Lower lobe of right lung (tissue), 2 donors: ENCODE data around the gene TNFSF13B. TPM values are rescaled to one million over a fixed set of nuclear protein-coding genes. Genes with fewer than 3 reads are reported as not detected.

Experiments used
- ATAC-seq, 2 donors: fragments of 200-7000 bp; cut with Tn5 transposase; one replicate each; pipeline ENCODE4 v1.9.1; 2020 to 2022; ENCODE audit warnings: mild to moderate bottlenecking in 2 of 2, moderate library complexity in 2 of 2
- DNase-seq: peaks from one replicate; pipeline ENCODE4 v3.0.0-alpha.2; 2020
- H3K27ac ChIP-seq: fragments of 200-600 bp; one replicate; pipeline ENCODE4 v1.8.0; 2022
- H3K27me3 ChIP-seq: fragments of 200-600 bp; one replicate; pipeline ENCODE4 v1.8.0; 2022; ENCODE audit warnings: low read depth
- H3K36me3 ChIP-seq: fragments of 200-600 bp; one replicate; pipeline ENCODE4 v1.8.0; 2022; ENCODE audit warnings: mild to moderate bottlenecking
- H3K4me1 ChIP-seq: fragments of 200-600 bp; one replicate; pipeline ENCODE4 v1.8.0; 2022
- H3K4me3 ChIP-seq: fragments of 200-600 bp; one replicate; pipeline ENCODE4 v1.8.0; 2022; ENCODE audit warnings: mild to moderate bottlenecking
- H3K9me3 ChIP-seq: fragments of 200-600 bp; one replicate; pipeline ENCODE4 v1.8.0; 2022
- intact Hi-C: fragments of 100-400 bp; cut with DNase I; formaldehyde crosslinking; loops from one replicate; pipeline ENCODE4 v1.11.0; 2022
- total RNA-seq: library from RNA; stranded (reverse); fragmentation: NEBNext Ultra II Directional; extraction: Animal tissue kit (Norgen Biotek cat#: 25700); gene quantifications from one replicate; pipeline ENCODE4 v1.2.1, GENCODE V29; 2021
- TF ChIP-seq, protein P1 (sequence below): fragments of 200-600 bp; IDR thresholded peaks from one replicate; pipeline ENCODE4 v1.8.0; 2022; ENCODE audit warnings: antibody characterized with exemption, mild to moderate bottlenecking
- donor health status: DM: no; HTN: yes; CAD: no; lungs with severe emphysema.

TNFSF13B gene
- total RNA-seq, 1 donor from 2014 or later: 26.6 TPM

DNA sequence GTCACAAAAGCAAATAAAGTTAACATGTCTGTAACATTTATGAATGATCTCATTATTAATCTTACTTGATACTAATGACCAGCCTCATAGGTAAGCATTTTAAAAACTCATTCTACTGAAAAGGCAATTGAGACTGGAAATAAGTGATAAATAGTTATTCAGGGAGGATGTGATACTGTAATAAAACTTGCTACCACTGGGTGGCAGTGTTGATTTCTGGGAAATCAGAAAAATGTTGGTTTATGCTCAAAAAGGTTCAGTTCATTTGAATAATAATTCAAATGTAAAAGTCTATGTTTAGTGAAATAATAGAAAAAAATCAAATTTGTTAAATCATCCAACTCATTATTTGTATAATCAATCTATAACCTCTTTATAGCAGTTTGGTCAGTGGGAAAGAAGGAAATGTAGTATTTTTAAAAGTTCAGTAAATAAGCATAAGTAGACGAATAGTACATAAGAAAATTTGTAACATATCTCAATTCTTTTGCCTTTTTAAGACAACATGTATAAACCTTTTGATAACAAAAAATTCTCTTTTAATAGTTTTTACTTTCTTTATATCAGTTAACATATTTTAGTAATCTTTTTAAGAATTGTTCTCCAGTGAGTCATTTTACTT is 41.8 kb upstream of the TNFSF13B start:
- DNase-seq: no peak
- Histone ChIP-seq H3K4me1 (peaks cover 53% of the 10 kb centered on the region), H3K36me3 (peaks cover 4% of the 10 kb centered on the region), H3K27me3 (no peaks in the 10 kb centered on the region), H3K4me3 (no peak overlapping the region), H3K27ac (no peak overlapping the region), H3K9me3 (no peaks in the 10 kb centered on the region)
- no peak for ATAC-seq
- intact Hi-C loops: no loop called here
- TF ChIP-seq, protein P1, sequence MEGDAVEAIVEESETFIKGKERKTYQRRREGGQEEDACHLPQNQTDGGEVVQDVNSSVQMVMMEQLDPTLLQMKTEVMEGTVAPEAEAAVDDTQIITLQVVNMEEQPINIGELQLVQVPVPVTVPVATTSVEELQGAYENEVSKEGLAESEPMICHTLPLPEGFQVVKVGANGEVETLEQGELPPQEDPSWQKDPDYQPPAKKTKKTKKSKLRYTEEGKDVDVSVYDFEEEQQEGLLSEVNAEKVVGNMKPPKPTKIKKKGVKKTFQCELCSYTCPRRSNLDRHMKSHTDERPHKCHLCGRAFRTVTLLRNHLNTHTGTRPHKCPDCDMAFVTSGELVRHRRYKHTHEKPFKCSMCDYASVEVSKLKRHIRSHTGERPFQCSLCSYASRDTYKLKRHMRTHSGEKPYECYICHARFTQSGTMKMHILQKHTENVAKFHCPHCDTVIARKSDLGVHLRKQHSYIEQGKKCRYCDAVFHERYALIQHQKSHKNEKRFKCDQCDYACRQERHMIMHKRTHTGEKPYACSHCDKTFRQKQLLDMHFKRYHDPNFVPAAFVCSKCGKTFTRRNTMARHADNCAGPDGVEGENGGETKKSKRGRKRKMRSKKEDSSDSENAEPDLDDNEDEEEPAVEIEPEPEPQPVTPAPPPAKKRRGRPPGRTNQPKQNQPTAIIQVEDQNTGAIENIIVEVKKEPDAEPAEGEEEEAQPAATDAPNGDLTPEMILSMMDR: peak; percentile 84

DNA sequence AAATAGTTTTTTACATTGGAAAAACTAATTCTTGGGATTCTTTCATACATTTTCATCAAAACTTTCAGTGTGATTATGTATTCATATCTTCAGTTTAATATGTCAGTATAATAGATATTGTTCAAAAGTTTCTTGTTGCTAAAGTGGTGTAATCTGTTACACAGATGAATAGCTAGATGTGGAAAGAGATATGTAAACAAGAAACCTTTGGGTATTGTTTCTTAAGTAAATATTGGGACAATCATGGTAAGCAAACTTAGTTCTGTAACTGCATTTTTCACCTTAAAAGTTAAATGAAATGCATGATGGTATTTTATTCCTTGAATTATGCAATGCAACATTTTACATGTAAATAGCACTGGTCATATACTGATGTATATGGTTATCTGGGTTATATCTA is 39.1 kb upstream of the TNFSF13B start:
- ATAC-seq: no peak
- Histone ChIP-seq H3K4me1 (peaks cover 32% of the 10 kb centered on the region), H3K9me3 (no peaks in the 10 kb centered on the region), H3K4me3 (no peak overlapping the region), H3K27me3 (no peaks in the 10 kb centered on the region), H3K27ac (no peak overlapping the region), H3K36me3 (peaks cover 4% of the 10 kb centered on the region)
- no peak for DNase-seq
- TF ChIP-seq, protein P1: no peak
- intact Hi-C loops: no loop called here

DNA sequence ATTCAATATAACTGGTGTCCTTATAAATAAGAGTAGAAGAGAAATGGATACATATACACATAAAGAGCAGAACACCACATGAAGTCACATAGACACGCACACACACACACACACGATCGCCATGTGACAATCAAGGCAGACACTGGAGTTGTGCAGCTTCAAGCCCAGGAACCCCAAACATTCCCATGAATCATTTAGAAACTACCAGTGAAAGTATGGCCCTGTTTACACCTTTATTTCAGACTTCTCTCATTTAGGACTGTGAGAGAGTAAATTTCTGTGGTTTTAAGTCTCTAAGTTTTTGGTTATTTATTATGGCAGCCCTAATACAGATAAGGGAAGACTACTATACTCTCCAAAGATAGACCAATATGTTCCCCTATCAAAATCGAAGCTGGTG is 20.4 kb upstream of the TNFSF13B start:
- intact Hi-C loops: no loop called here

DNA sequence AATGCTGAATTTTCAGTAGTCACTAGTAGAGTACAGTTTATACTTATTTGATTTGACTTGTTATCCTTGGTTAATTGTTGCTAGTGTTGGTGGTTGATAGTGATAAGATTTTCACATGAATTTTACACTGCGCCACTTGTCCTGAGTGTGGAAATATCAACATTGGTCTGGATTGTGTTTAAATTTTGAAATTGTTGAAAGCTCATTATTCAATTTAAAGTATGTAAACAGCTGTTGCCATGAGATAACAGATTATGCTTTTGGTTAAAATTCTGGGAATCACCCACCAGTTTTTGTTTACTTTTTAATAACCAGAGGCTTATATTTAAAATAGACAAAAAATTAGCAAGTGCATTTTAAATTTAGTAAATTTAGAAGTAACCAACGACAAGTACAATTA is 12.3 kb upstream of the TNFSF13B start:
- no peak overlapping the region for H3K27ac ChIP-seq
- H3K9me3 ChIP-seq: no peaks in the 10 kb centered on the region
- H3K4me3 ChIP-seq: no peak overlapping the region
- TF ChIP-seq, protein P1: no peak
- DNase-seq (no peak), ATAC-seq (no peak)
- no peaks in the 10 kb centered on the region for H3K27me3 ChIP-seq
- intact Hi-C loops: no loop called here
- H3K4me1 ChIP-seq: no peaks in the 10 kb centered on the region
- no peaks in the 10 kb centered on the region for H3K36me3 ChIP-seq

More for the DNA sequence above, 20.4 kb upstream of the TNFSF13B start:
- Histone ChIP-seq H3K36me3 (no peaks in the 10 kb centered on the region), H3K27ac (no peak overlapping the region), H3K4me3 (no peak overlapping the region), H3K27me3 (no peaks in the 10 kb centered on the region), H3K4me1 (no peaks in the 10 kb centered on the region), H3K9me3 (no peaks in the 10 kb centered on the region)
- no peak for ATAC-seq
- TF ChIP-seq, protein P1: no peak
- DNase-seq: no peak

DNA sequence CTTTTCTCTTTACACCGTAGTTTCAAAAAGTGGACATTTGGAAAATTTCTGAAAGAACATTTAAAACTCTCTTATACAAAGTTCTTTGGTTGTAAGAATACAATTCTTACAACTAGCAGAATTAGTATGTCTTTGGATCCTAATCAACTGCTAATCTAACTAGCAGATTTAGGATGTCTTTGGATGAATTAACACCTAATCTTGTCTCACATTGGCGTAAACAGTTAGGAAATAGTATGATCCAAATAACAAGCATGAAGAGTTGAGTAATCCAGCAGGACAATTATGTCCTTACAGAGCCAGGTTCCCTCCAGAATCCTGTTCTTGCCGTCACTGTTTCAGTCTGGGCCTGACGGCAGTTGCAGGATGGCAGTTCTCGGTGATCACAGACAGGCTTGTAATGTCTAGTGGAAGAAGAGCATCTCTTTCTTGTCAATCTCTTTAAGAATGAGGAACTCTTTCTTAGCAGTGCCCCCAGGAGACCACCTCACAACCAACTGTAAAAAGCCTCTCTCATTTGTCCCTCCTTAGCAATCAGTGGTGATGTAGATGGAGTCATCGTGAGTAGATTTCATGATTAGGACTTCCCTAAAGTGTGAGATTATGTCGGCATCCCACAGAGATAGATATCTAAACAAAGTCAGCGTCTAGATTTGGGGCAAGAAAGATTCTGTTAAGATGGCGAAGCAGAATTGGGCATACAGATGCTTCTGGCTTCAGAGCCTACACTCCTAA is 5.7 kb upstream of the TNFSF13B start:
- TF ChIP-seq, protein P1: no peak
- Histone ChIP-seq H3K4me1 (peaks cover 3% of the 10 kb centered on the region), H3K27ac (no peak overlapping the region), H3K36me3 (no peaks in the 10 kb centered on the region), H3K27me3 (no peaks in the 10 kb centered on the region), H3K9me3 (no peaks in the 10 kb centered on the region), H3K4me3 (no peak overlapping the region)
- intact Hi-C loops: no loop called here
- ATAC-seq: peak in 1 of 2 donors; percentile 23
- no peak for DNase-seq
